Osteoblast (primary cell): ENCODE results near the gene DGKB. TPM values are rescaled to one million over a fixed set of nuclear protein-coding genes. Genes with fewer than 3 reads are reported as not detected.
A peak's percentile ranks its signal among the peaks of the same experiment; 100 is the strongest.

Source experiments
- DNase-seq: peaks from one replicate; pipeline ENCODE4 v3.0.0; 2011; ENCODE audit warnings: low spot score, mixed read lengths; ENCODE audit not compliant: insufficient read length; ENCODE audit errors: missing footprints
- H2AFZ ChIP-seq: 2 replicates; pipeline ENCODE4 v1.6.0; 2011; ENCODE audit warnings: mild to moderate bottlenecking, low read length
- H3K27ac ChIP-seq: 2 replicates; pipeline ENCODE4 v1.5.1; 2011; ENCODE audit warnings: mild to moderate bottlenecking, low read depth, low read length, moderate library complexity
- H3K27me3 ChIP-seq: 2 replicates; pipeline ENCODE4 v1.6.0; 2012; ENCODE audit warnings: mild to moderate bottlenecking, control low read depth, inconsistent platforms, low read length, moderate library complexity; ENCODE audit not compliant: insufficient read depth
- H3K36me3 ChIP-seq: 2 replicates; pipeline ENCODE4 v1.5.1; 2011; ENCODE audit warnings: mild to moderate bottlenecking, low read length, control low read depth, moderate library complexity; ENCODE audit not compliant: insufficient read depth
- H3K4me1 ChIP-seq: 2 replicates; pipeline ENCODE4 v1.5.1; 2011; ENCODE audit warnings: mild to moderate bottlenecking, low read length, control low read depth, moderate library complexity; ENCODE audit not compliant: insufficient read depth
- H3K4me2 ChIP-seq: 2 replicates; pipeline ENCODE4 v1.6.0; 2011; ENCODE audit warnings: mild to moderate bottlenecking, low read length; ENCODE audit not compliant: insufficient read depth
- H3K4me3 ChIP-seq: fragments of 200-600 bp; sonication (generic); 3 replicates; pipeline ENCODE4 v1.5.1; 2012; ENCODE audit warnings: mild to moderate bottlenecking, low read length, inconsistent platforms; ENCODE audit not compliant: insufficient read depth
- H3K79me2 ChIP-seq: 2 replicates; pipeline ENCODE4 v1.6.0; 2012; ENCODE audit warnings: mild to moderate bottlenecking, low read length, control low read depth, inconsistent platforms; ENCODE audit not compliant: insufficient read depth
- H3K9me3 ChIP-seq: 2 replicates; pipeline ENCODE4 v1.5.1; 2011; ENCODE audit warnings: low read depth, low read length, control low read depth
- H4K20me1 ChIP-seq: 2 replicates; pipeline ENCODE4 v1.6.0; 2012; ENCODE audit warnings: mild to moderate bottlenecking, low read length, control low read depth; ENCODE audit not compliant: insufficient read depth
- total RNA-seq: library from RNA; depleted of rRNA; stranded (reverse); fragments of >200 nt; gene quantifications from 2 replicates; pipeline ENCODE4 v1.2.3, GENCODE V29; 2012
- TF ChIP-seq, protein P1 (sequence below): IDR thresholded peaks from 2 replicates; pipeline ENCODE4 v1.5.1; 2011; ENCODE audit warnings: mild to moderate bottlenecking, low read depth, low read length, moderate library complexity; ENCODE audit errors: extremely low read depth

Gene DGKB
- total RNA-seq, 1 donor, result 1.1 TPM

DNA sequence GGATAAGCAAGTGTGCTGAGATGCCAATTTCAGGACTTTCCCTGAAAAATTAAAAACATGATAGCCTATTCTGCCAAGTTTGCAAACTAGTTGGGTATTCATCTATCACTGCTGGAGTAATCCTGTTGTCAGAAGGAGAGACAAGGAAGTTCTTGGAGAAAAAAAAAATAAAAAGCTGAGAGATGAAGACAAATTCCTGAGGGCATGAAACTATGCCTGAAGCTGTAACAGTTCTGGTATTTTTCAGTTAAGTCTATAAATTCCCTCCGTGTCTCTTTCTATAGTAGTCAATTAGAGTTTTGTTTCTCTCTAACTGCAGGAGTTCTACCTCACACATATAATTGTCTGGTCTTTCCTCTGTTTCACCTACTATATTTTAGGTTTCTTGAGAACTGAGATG lies 95.7 kb downstream of the DGKB start:
- Histone ChIP-seq H3K36me3 (no peaks in the 10 kb centered on the region), H3K9me3 (no peaks in the 10 kb centered on the region), H3K4me2 (peak overlapping the region; percentile 44), H3K4me1 (peaks cover 4% of the 10 kb centered on the region), H3K4me3 (peak overlapping the region; percentile 3), H2AFZ (peak overlapping the region; percentile 63), H3K27me3 (no peaks in the 10 kb centered on the region), H4K20me1 (no peaks in the 10 kb centered on the region), H3K79me2 (no peaks in the 10 kb centered on the region), H3K27ac (peak overlapping the region; percentile 37)
- no peak for DNase-seq
- TF ChIP-seq, protein P1, sequence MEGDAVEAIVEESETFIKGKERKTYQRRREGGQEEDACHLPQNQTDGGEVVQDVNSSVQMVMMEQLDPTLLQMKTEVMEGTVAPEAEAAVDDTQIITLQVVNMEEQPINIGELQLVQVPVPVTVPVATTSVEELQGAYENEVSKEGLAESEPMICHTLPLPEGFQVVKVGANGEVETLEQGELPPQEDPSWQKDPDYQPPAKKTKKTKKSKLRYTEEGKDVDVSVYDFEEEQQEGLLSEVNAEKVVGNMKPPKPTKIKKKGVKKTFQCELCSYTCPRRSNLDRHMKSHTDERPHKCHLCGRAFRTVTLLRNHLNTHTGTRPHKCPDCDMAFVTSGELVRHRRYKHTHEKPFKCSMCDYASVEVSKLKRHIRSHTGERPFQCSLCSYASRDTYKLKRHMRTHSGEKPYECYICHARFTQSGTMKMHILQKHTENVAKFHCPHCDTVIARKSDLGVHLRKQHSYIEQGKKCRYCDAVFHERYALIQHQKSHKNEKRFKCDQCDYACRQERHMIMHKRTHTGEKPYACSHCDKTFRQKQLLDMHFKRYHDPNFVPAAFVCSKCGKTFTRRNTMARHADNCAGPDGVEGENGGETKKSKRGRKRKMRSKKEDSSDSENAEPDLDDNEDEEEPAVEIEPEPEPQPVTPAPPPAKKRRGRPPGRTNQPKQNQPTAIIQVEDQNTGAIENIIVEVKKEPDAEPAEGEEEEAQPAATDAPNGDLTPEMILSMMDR, result no peak

DNA sequence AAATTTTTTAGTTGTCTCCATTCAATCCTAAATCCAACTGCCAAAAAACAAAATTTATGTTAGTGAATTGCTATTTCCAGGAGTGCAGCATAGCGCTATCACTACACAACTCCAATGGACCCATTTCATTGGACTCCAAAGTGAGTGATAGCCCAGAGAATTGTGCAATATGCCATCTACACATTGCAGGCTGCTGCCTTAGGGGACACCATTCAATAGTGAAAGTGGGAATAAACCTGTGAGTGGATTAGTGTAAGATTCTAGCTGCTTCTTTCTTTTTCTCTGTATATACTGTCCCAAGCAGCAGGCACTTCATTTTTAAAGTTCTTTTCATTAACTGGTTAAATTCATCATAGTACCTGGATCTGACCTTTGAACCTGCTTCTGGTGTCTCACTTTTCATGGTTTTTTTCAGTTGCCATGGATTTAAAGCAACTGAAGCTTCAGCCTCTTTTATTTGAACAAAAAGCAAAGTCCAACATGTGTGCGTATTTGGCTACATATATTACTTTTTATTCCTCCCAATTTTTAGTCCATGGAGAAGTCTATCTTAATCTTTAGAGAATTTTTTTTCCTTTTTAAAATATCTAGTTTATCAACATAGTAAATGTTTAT lies 97.3 kb downstream of the DGKB start:
- no peaks in the 10 kb centered on the region for H3K9me3 ChIP-seq
- no peak for DNase-seq
- H3K27me3 ChIP-seq, result no peaks in the 10 kb centered on the region
- no peaks in the 10 kb centered on the region for H4K20me1 ChIP-seq
- H3K27ac ChIP-seq, result no peak overlapping the region
- H3K4me1 ChIP-seq, result peaks cover 4% of the 10 kb centered on the region
- no peaks in the 10 kb centered on the region for H3K36me3 ChIP-seq
- no peak overlapping the region for H3K4me2 ChIP-seq
- TF ChIP-seq, protein P1, result no peak
- no peak overlapping the region for H3K4me3 ChIP-seq
- H2AFZ ChIP-seq, result no peak overlapping the region
- H3K79me2 ChIP-seq, result no peaks in the 10 kb centered on the region

DNA sequence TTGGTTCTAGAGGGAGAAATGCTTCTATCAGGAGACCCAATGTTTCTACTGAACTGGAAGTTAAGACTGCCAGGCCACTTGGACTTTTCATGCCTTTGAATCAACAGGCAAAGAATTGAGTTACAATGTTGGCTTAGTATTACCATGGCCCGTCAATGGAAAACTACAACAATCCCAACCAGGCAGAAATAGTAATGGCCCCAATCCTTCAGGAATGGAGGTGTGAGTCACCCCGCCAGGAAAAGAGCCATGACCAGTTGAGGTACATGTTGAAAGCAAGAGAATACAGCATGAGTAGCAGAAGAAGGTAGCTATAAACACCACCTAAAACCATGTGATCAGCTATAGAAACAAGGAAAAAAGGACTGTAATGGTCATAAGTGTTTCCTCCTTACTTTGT lies 101.9 kb downstream of the DGKB start:
- TF ChIP-seq, protein P1, result no peak
- Histone ChIP-seq H2AFZ (no peak overlapping the region), H3K27ac (no peak overlapping the region), H3K4me3 (no peak overlapping the region), H4K20me1 (no peaks in the 10 kb centered on the region), H3K36me3 (no peaks in the 10 kb centered on the region), H3K9me3 (no peaks in the 10 kb centered on the region), H3K27me3 (no peaks in the 10 kb centered on the region), H3K4me1 (no peaks in the 10 kb centered on the region), H3K4me2 (no peak overlapping the region), H3K79me2 (no peaks in the 10 kb centered on the region)
- DNase-seq, result no peak

DNA sequence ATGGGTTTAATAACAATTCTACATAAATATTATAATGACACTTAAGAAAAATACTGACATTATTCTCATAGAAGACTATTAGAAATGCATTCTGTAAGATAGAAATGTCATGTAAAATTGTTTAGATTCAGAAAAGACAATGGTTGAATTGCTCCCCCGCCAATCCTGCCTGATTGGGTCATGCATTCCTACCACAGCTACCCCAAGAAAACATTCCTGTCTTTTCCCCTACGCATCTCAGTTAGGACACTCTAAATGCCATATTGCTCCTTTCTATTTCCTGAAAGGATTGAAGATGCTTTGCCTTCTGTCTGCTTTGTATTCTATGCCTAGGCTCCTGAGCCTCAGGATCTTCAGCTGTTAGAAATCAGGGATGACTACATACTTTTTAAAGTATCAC lies 109.4 kb downstream of the DGKB start:
- Histone ChIP-seq H3K4me1 (no peaks in the 10 kb centered on the region), H3K27ac (no peak overlapping the region), H3K27me3 (no peaks in the 10 kb centered on the region), H3K4me3 (no peak overlapping the region), H3K79me2 (no peaks in the 10 kb centered on the region), H4K20me1 (no peaks in the 10 kb centered on the region), H2AFZ (no peak overlapping the region), H3K9me3 (no peaks in the 10 kb centered on the region), H3K36me3 (no peaks in the 10 kb centered on the region), H3K4me2 (no peak overlapping the region)
- TF ChIP-seq, protein P1, result no peak
- no peak for DNase-seq
